Stimulated activated CD8-positive, alpha-beta memory T cell treated with anti-CD3 and anti-CD28 coated beads, Interleukin-12 subunit alpha, Interleukin-12 subunit beta, amount 100 ng/mL, for 24 hours (primary cell): ENCODE data around the gene CYP1A1.

Experiments used
- DNase-seq: peaks from one replicate; pipeline ENCODE4 v3.0.0-alpha.2; 2020; ENCODE audit errors: extremely low read depth

Gene CYP1A1

GRCh38 chr15:74695597-74696397, 29.5 kb downstream of the CYP1A1 start, which contains the start of gene EDC3:
TSS of gene EDC3 (minus strand) at chr15:74696024. CDS start at chr15:74675124, 20,900 bp downstream.
- DNase-seq: peak; percentile 82

- DNase-seq: no peak
Observed at GRCh38 chr15:74692327-74692726, 33.0 kb downstream of the CYP1A1 start.

DNA sequence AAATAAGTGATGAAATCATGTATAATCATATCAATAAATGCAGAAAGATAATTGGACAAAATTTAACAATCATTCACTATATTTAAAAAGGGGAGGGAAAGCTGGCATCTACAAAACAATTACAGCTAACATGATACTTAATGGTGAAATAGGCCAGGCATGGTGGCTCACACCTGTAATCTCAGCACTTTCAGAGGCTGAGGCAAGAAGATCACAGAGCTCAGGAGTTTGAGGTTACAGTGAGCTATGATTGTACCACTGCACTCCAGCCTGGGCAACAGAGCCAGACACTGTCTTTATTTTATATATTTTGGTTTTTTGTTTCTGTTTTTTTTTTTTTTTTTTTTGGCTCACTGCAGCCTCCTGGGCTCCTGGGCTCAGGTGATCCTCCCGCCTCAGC, 41.6 kb downstream of the CYP1A1 start:
- no peak for DNase-seq

- no peak for DNase-seq
Observed at GRCh38 chr15:74682954-74683353, 42.4 kb downstream of the CYP1A1 start.

DNA sequence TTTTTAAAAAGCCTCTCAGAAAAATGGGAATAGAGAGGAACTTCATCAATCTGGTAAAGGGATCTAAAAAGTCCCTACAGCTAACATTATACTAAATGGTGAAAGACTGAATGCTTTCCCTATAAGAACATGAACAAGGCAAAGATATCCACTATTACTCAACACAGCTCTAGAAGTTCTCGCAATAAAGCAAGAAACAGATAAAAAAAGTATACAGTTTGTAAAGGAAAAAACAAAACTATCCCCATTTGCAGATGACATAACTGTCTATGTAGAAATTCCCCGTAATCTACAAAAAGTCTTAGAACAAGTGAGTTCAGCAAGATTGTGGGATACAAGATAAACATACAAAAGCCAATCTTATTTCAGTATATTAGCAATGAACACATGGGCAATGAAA, 44.9 kb downstream of the CYP1A1 start:
- no peak for DNase-seq

- no peak for DNase-seq
Observed at GRCh38 chr15:74676801-74677200, 48.5 kb downstream of the CYP1A1 start.

GRCh38 chr15:74674161-74674560, 51.2 kb downstream of the CYP1A1 start:
- DNase-seq: no peak

DNA sequence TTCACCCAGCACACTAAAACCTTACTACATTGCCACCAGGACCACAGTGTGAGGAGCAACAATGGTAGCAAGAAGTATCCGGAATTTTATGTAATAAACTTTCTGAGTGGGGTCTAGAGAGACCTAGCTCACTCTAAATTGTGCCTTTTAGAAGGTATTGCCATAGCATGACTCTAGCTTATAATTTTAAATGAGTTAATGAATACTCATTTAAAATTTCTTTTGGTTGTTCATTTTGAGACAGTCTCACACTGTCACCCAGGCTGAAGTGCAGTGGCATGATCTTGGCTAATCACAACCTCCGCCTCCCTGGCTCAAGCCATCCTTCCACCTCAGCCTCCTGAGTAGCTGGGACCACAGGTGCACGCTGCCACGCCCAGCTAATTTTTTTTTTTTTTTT, 55.7 kb downstream of the CYP1A1 start:
- no peak for DNase-seq
